GM23338 (cell line): ENCODE measurements around the gene RPA3. TPM values are rescaled to one million over a fixed set of nuclear protein-coding genes. Genes with fewer than 3 reads are reported as not detected.

ENCODE experiments used
- ATAC-seq: fragments of 200-7000 bp; cut with Tn5 transposase; 3 replicates; pipeline ENCODE4 v1.9.1; 2020
- DNase-seq: peaks from one replicate; pipeline ENCODE4 v3.0.0-alpha.2; 2015; ENCODE audit warnings: low spot score
- H2AFZ ChIP-seq: fragments of 200-600 bp; sonication (generic); 2 replicates; pipeline ENCODE4 v1.8.0; 2016; ENCODE audit warnings: antibody characterized with exemption, mild to moderate bottlenecking, moderate library complexity
- H3F3A ChIP-seq: fragments of 200-600 bp; sonication (generic); replicated peaks from 2 replicates; pipeline ENCODE4 v1.8.0; 2017; ENCODE audit warnings: antibody characterized with exemption, mixed run types, low read depth
- H3K27ac ChIP-seq: fragments of 200-600 bp; sonication (generic); 2 replicates; pipeline ENCODE4 v1.6.1; 2016; ENCODE audit warnings: low read depth
- H3K27me3 ChIP-seq: fragments of 200-600 bp; sonication (generic); 2 replicates; pipeline ENCODE4 v1.8.0; 2016; ENCODE audit warnings: mild to moderate bottlenecking, mixed run types, moderate library complexity; ENCODE audit not compliant: insufficient read depth
- H3K36me3 ChIP-seq: fragments of 200-600 bp; sonication (generic); 2 replicates; pipeline ENCODE4 v1.8.0; 2016; ENCODE audit warnings: mild to moderate bottlenecking; ENCODE audit not compliant: insufficient read depth
- H3K4me1 ChIP-seq: fragments of 200-600 bp; sonication (generic); 2 replicates; pipeline ENCODE4 v1.8.0; 2016; ENCODE audit warnings: mild to moderate bottlenecking, moderate library complexity; ENCODE audit not compliant: insufficient read depth
- H3K4me2 ChIP-seq: fragments of 200-600 bp; sonication (generic); 2 replicates; pipeline ENCODE4 v1.7.1; 2017; ENCODE audit warnings: mixed run types
- H3K4me3 ChIP-seq: fragments of 200-600 bp; sonication (generic); 2 replicates; pipeline ENCODE4 v1.6.1; 2016; ENCODE audit warnings: mixed run types
- H3K79me2 ChIP-seq: fragments of 200-600 bp; sonication (generic); replicated peaks from 2 replicates; pipeline ENCODE4 v1.8.0; 2017; ENCODE audit warnings: mild to moderate bottlenecking; ENCODE audit not compliant: insufficient read depth
- H3K9me2 ChIP-seq: fragments of 200-600 bp; sonication (generic); 2 replicates; pipeline ENCODE4 v1.8.0; 2017; ENCODE audit not compliant: insufficient read depth
- H4K20me1 ChIP-seq: fragments of 200-600 bp; sonication (generic); replicated peaks from 2 replicates; pipeline ENCODE4 v1.8.0; 2017; ENCODE audit warnings: mild to moderate bottlenecking; ENCODE audit not compliant: insufficient read depth
- H3K27ac Mint-ChIP-seq: 2 replicates; pipeline ENCODE4 v1.8.0; 2020; ENCODE audit warnings: inconsistent platforms, mild to moderate bottlenecking, moderate library complexity, mixed read lengths
- H3K27me3 Mint-ChIP-seq: 3 replicates; pipeline ENCODE4 v1.8.0; 2022; ENCODE audit warnings: low read depth, mild to moderate bottlenecking, moderate library complexity, mixed read lengths, inconsistent platforms; ENCODE audit not compliant: insufficient read depth, poor library complexity
- H3K36me3 Mint-ChIP-seq: 3 replicates; pipeline ENCODE4 v1.8.0; 2021; ENCODE audit warnings: low read depth, mild to moderate bottlenecking, inconsistent platforms, moderate library complexity, mixed read lengths
- H3K4me1 Mint-ChIP-seq: 3 replicates; pipeline ENCODE4 v1.8.0; 2020; ENCODE audit warnings: mild to moderate bottlenecking, inconsistent platforms, mixed read lengths
- H3K4me3 Mint-ChIP-seq: 3 replicates; pipeline ENCODE4 v1.8.0; 2021; ENCODE audit warnings: moderate library complexity, mild to moderate bottlenecking, inconsistent platforms, mixed read lengths
- H3K9me3 Mint-ChIP-seq: 3 replicates; pipeline ENCODE4 v1.8.0; 2020; ENCODE audit warnings: moderate library complexity, mild to moderate bottlenecking, inconsistent platforms, mixed read lengths
- CREB1 ChIP-seq: fragments of 250-450 bp; sonication (Bioruptor Pico); IDR thresholded peaks from 2 replicates; pipeline ENCODE4 v1.5.0; 2020; ENCODE audit warnings: low read depth, mild to moderate bottlenecking, moderate library complexity
- CTCF ChIP-seq, 2 experiments: fragments of 200-600 bp in 1 of 2; sonication (generic) in 1 of 2; conservative IDR thresholded peaks; 2 replicates each; pipeline versions ENCODE4 v1.5.1 to v1.6.1; 2016 to 2017; ENCODE audit warnings: antibody characterized with exemption in 2 of 2, low read depth in 2 of 2, mild to moderate bottlenecking in 2 of 2, moderate library complexity in 1 of 2
- EZH2 ChIP-seq: fragments of 200-600 bp; sonication (generic); IDR thresholded peaks from one replicate; pipeline ENCODE4 v1.8.0; 2017; ENCODE audit warnings: antibody characterized with exemption, mild to moderate bottlenecking, low read depth; ENCODE audit not compliant: unreplicated experiment
- EZH2phosphoT487 ChIP-seq: fragments of 200-600 bp; sonication (generic); IDR thresholded peaks from one replicate; pipeline ENCODE4 v1.8.1; 2018; ENCODE audit warnings: antibody characterized with exemption; ENCODE audit not compliant: unreplicated experiment
- JUNB ChIP-seq: IDR thresholded peaks from one replicate; pipeline ENCODE4 v1.6.1; 2016; ENCODE audit warnings: antibody characterized with exemption; ENCODE audit not compliant: unreplicated experiment
- NANOG ChIP-seq: IDR thresholded peaks from 2 replicates; pipeline ENCODE4 v1.6.1; 2016; ENCODE audit warnings: antibody characterized with exemption, borderline replicate concordance
- POLR2AphosphoS5 ChIP-seq: IDR thresholded peaks from 2 replicates; pipeline ENCODE4 v1.6.1; 2016; ENCODE audit warnings: antibody characterized with exemption, low read depth
- STAT1 ChIP-seq: IDR thresholded peaks from one replicate; pipeline ENCODE4 v1.6.1; 2016; ENCODE audit warnings: antibody characterized with exemption; ENCODE audit not compliant: unreplicated experiment
- ZNF114 ChIP-seq: fragments of 250-450 bp; sonication (Bioruptor Pico); IDR thresholded peaks from 2 replicates; pipeline ENCODE4 v1.5.0; 2020; ENCODE audit warnings: mild to moderate bottlenecking, moderate library complexity
- ZNF331 ChIP-seq: fragments of 250-450 bp; sonication (Bioruptor Pico); IDR thresholded peaks from 2 replicates; pipeline ENCODE4 v1.5.0; 2020; ENCODE audit warnings: low read depth, mild to moderate bottlenecking, moderate library complexity
- ZNF462 ChIP-seq: fragments of 250-450 bp; sonication (Bioruptor Pico); IDR thresholded peaks from 2 replicates; pipeline ENCODE4 v1.5.0; 2020; ENCODE audit warnings: mild to moderate bottlenecking, moderate library complexity
- polyA plus RNA-seq: library from polyadenylated mRNA; unstranded; fragments of >200 nt; fragmentation: Nextera tagmentation; extraction: Ambion mirVana; gene quantifications from 2 replicates; pipeline ENCODE4 v1.2.1, GENCODE V29; 2016
- total RNA-seq: library from RNA; depleted of rRNA; stranded (reverse); fragments of >200 nt; shearing (Covaris generic); gene quantifications from 2 replicates; pipeline ENCODE4 v1.2.3, GENCODE V29; 2014
- TF ChIP-seq, protein P1 (sequence below): IDR thresholded peaks from 2 replicates; pipeline ENCODE4 v1.6.1; 2016; ENCODE audit warnings: antibody characterized with exemption
- TF ChIP-seq, protein P2 (sequence below): IDR thresholded peaks from one replicate; pipeline ENCODE4 v1.6.1; 2018; ENCODE audit warnings: antibody characterized with exemption; ENCODE audit not compliant: unreplicated experiment

The RPA3 gene
- total and polyA plus RNA-seq, 2 experiments from 2014 or later: 74.9 to 287 TPM

GRCh38 chr7:7707246-7707645, 11.2 kb downstream of the RPA3 start:
- H3K79me2 ChIP-seq: no peaks in the 10 kb centered on the region
- no peaks in the 10 kb centered on the region for H4K20me1 ChIP-seq
- peaks cover 44% of the 10 kb centered on the region for H3K4me1 ChIP-seq
- ATAC-seq: no peak
- no peaks in the 10 kb centered on the region for H3K27me3 ChIP-seq
- no peak for TF ChIP-seq EZH2phosphoT487
- no peak for TF ChIP-seq POLR2AphosphoS5
- TF ChIP-seq EZH2: no peak
- TF ChIP-seq NANOG: no peak
- TF ChIP-seq JUNB: no peak
- TF ChIP-seq ZNF114 (CRISPR knock-in tag): no peak
- no peak for TF ChIP-seq ZNF331 (CRISPR knock-in tag)
- no peak for TF ChIP-seq CREB1
- TF ChIP-seq ZNF462 (CRISPR knock-in tag): no peak
- no peak for TF ChIP-seq CTCF (conservative IDR thresholded peaks at IDR 0.05; ENCODE audit: low read depth in 2 of 2)
- TF ChIP-seq STAT1: no peak
- TF ChIP-seq, protein P1, sequence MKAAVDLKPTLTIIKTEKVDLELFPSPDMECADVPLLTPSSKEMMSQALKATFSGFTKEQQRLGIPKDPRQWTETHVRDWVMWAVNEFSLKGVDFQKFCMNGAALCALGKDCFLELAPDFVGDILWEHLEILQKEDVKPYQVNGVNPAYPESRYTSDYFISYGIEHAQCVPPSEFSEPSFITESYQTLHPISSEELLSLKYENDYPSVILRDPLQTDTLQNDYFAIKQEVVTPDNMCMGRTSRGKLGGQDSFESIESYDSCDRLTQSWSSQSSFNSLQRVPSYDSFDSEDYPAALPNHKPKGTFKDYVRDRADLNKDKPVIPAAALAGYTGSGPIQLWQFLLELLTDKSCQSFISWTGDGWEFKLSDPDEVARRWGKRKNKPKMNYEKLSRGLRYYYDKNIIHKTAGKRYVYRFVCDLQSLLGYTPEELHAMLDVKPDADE: no peak
- TF ChIP-seq, protein P2, sequence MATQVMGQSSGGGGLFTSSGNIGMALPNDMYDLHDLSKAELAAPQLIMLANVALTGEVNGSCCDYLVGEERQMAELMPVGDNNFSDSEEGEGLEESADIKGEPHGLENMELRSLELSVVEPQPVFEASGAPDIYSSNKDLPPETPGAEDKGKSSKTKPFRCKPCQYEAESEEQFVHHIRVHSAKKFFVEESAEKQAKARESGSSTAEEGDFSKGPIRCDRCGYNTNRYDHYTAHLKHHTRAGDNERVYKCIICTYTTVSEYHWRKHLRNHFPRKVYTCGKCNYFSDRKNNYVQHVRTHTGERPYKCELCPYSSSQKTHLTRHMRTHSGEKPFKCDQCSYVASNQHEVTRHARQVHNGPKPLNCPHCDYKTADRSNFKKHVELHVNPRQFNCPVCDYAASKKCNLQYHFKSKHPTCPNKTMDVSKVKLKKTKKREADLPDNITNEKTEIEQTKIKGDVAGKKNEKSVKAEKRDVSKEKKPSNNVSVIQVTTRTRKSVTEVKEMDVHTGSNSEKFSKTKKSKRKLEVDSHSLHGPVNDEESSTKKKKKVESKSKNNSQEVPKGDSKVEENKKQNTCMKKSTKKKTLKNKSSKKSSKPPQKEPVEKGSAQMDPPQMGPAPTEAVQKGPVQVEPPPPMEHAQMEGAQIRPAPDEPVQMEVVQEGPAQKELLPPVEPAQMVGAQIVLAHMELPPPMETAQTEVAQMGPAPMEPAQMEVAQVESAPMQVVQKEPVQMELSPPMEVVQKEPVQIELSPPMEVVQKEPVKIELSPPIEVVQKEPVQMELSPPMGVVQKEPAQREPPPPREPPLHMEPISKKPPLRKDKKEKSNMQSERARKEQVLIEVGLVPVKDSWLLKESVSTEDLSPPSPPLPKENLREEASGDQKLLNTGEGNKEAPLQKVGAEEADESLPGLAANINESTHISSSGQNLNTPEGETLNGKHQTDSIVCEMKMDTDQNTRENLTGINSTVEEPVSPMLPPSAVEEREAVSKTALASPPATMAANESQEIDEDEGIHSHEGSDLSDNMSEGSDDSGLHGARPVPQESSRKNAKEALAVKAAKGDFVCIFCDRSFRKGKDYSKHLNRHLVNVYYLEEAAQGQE: no peak
- Mint-ChIP-seq H3K4me1 (peaks cover 51% of the 10 kb centered on the region), H3K27ac (no peak overlapping the region), H3K4me3 (no peak overlapping the region), H3K9me3 (no peaks in the 10 kb centered on the region), H3K27me3 (peaks cover 2% of the 10 kb centered on the region), H3K36me3 (no peaks in the 10 kb centered on the region)
- no peaks in the 10 kb centered on the region for H3K9me2 ChIP-seq
- no peak for DNase-seq
- H3K4me2 ChIP-seq: peak overlapping the region; percentile 63
- H2AFZ ChIP-seq: no peak overlapping the region
- no peaks in the 10 kb centered on the region for H3F3A ChIP-seq
- H3K27ac ChIP-seq: peak overlapping the region; percentile 15; the same call in 1 of the 2 replicates
- H3K4me3 ChIP-seq: peak overlapping the region; percentile 23; the same call in 1 of the 2 replicates
- H3K36me3 ChIP-seq: no peaks in the 10 kb centered on the region
